ENCODE data around the gene DIP2C. TPM values are rescaled to one million over a fixed set of nuclear protein-coding genes. Genes with fewer than 3 reads are reported as not detected.

The DIP2C gene
- total RNA-seq, 1 donor from 2014 or later = 10.1 TPM

- no peak overlapping the region for H3K9ac ChIP-seq
Observed at GRCh38 chr10:665579-666091, 23.8 kb downstream of the DIP2C start.

DNA sequence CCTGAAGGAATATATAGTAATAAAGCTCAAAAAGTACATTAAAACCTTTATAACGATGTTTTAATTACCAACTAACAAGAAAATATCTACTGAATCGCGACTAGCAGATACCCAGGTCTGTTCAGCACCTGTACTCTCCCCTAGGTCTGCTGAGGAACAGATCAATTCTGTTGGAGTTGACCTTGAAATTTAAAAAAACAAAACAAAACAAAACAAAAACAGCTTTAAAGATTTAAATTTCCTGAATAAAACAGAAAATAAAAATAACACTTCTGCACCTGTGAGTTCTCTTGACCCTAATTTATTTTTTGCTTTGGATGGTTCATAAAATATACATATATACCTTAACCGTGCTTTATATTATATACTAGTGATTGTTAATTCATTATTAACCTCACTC lies 24.6 kb downstream of the DIP2C start:
- Mint-ChIP-seq H3K4me1 (peaks cover 38% of the 10 kb centered on the region), H3K27me3 (ENCODE audit: insufficient read depth, low read depth) (peaks cover 4% of the 10 kb centered on the region), H3K4me3 (no peak overlapping the region), H3K36me3 (peaks cover 3% of the 10 kb centered on the region), H3K9me3 (peaks cover 3% of the 10 kb centered on the region), H3K27ac (no peak overlapping the region)
- Histone ChIP-seq H3K4me2 (no peak overlapping the region), H4K20me1 (ENCODE audit: low read depth) (peaks cover 85% of the 10 kb centered on the region), H3K9ac (no peak overlapping the region), H3K79me2 (ENCODE audit: low read depth) (peaks cover 98% of the 10 kb centered on the region), H3F3A (ENCODE audit: low read depth) (peaks cover 33% of the 10 kb centered on the region), H3K27me3 (no peaks in the 10 kb centered on the region), H3K36me3 (no peaks in the 10 kb centered on the region), H3K4me3 (no peak overlapping the region), H3K27ac (no peak overlapping the region), H3K9me3 (ENCODE audit: low read depth) (no peaks in the 10 kb centered on the region), H2AFZ (replicated peaks) (no peak overlapping the region), H3K4me1 (peaks cover 34% of the 10 kb centered on the region)
- TF ChIP-seq, protein P1, sequence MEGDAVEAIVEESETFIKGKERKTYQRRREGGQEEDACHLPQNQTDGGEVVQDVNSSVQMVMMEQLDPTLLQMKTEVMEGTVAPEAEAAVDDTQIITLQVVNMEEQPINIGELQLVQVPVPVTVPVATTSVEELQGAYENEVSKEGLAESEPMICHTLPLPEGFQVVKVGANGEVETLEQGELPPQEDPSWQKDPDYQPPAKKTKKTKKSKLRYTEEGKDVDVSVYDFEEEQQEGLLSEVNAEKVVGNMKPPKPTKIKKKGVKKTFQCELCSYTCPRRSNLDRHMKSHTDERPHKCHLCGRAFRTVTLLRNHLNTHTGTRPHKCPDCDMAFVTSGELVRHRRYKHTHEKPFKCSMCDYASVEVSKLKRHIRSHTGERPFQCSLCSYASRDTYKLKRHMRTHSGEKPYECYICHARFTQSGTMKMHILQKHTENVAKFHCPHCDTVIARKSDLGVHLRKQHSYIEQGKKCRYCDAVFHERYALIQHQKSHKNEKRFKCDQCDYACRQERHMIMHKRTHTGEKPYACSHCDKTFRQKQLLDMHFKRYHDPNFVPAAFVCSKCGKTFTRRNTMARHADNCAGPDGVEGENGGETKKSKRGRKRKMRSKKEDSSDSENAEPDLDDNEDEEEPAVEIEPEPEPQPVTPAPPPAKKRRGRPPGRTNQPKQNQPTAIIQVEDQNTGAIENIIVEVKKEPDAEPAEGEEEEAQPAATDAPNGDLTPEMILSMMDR (IDR thresholded peaks at IDR 0.05) = no peak
- TF ChIP-seq EZH2 (IDR thresholded peaks at IDR 0.05) (no peak), EZH2phosphoT487 (IDR thresholded peaks at IDR 0.05) (no peak)
- no peak for DNase-seq (ENCODE audit: low spot score)

More at GRCh38 chr10:665579-666091, 23.8 kb downstream of the DIP2C start:
- no peaks in the 10 kb centered on the region for H3K27me3 ChIP-seq
- no peak overlapping the region for H2AFZ ChIP-seq (replicated peaks)
- H4K20me1 ChIP-seq (ENCODE audit: low read depth) = peaks cover 84% of the 10 kb centered on the region
- no peaks in the 10 kb centered on the region for H3K36me3 ChIP-seq
- peak overlapping the region; percentile 80 for H3K27ac Mint-ChIP-seq
- H3K4me1 Mint-ChIP-seq = peaks cover 32% of the 10 kb centered on the region
- peaks cover 33% of the 10 kb centered on the region for H3K4me1 ChIP-seq
- H3K4me2 ChIP-seq = no peak overlapping the region
- H3K9me3 Mint-ChIP-seq = peaks cover 3% of the 10 kb centered on the region
- peaks cover 3% of the 10 kb centered on the region for H3K36me3 Mint-ChIP-seq
- no peak overlapping the region for H3K27ac ChIP-seq
- H3K4me3 ChIP-seq = no peak overlapping the region
- peaks cover 4% of the 10 kb centered on the region for H3K27me3 Mint-ChIP-seq (ENCODE audit: insufficient read depth, low read depth)
- H3K9me3 ChIP-seq (ENCODE audit: low read depth) = no peaks in the 10 kb centered on the region
- peaks cover 98% of the 10 kb centered on the region for H3K79me2 ChIP-seq (ENCODE audit: low read depth)
- peaks cover 41% of the 10 kb centered on the region for H3F3A ChIP-seq (ENCODE audit: low read depth)
- DNase-seq (ENCODE audit: low spot score) = no peak
- no peak for TF ChIP-seq EZH2phosphoT487 (IDR thresholded peaks at IDR 0.05)
- TF ChIP-seq, protein P1 (IDR thresholded peaks at IDR 0.05) = no peak
- TF ChIP-seq EZH2 (IDR thresholded peaks at IDR 0.05) = no peak
- H3K4me3 Mint-ChIP-seq = no peak overlapping the region

- H3K9ac ChIP-seq = no peak overlapping the region
Observed at GRCh38 chr10:664301-664700, 25.2 kb downstream of the DIP2C start.

More at GRCh38 chr10:664301-664700, 25.2 kb downstream of the DIP2C start:
- Histone ChIP-seq H3F3A (ENCODE audit: low read depth) (peaks cover 27% of the 10 kb centered on the region), H4K20me1 (ENCODE audit: low read depth) (peaks cover 85% of the 10 kb centered on the region), H2AFZ (replicated peaks) (no peak overlapping the region), H3K27me3 (no peaks in the 10 kb centered on the region), H3K36me3 (no peaks in the 10 kb centered on the region), H3K4me2 (peak overlapping the region; percentile 20), H3K27ac (no peak overlapping the region), H3K4me1 (peaks cover 34% of the 10 kb centered on the region), H3K4me3 (no peak overlapping the region), H3K79me2 (ENCODE audit: low read depth) (peaks cover 98% of the 10 kb centered on the region), H3K9me3 (ENCODE audit: low read depth) (no peaks in the 10 kb centered on the region)
- Mint-ChIP-seq H3K4me1 (peaks cover 44% of the 10 kb centered on the region), H3K9me3 (peaks cover 3% of the 10 kb centered on the region), H3K27ac (no peak overlapping the region), H3K27me3 (ENCODE audit: insufficient read depth, low read depth) (peaks cover 4% of the 10 kb centered on the region), H3K4me3 (no peak overlapping the region), H3K36me3 (peaks cover 3% of the 10 kb centered on the region)
- TF ChIP-seq, protein P1 (IDR thresholded peaks at IDR 0.05) = no peak
- TF ChIP-seq EZH2 (IDR thresholded peaks at IDR 0.05) (no peak), EZH2phosphoT487 (IDR thresholded peaks at IDR 0.05) (no peak)
- DNase-seq (ENCODE audit: low spot score) = no peak

Data from neural progenitor cell (in vitro differentiated cells).